SK-N-SH treated with all-trans-retinoic acid at 6 μM for 48 hours (cell line): ENCODE results near the gene DEPP1.

Source experiments
- ATAC-seq: fragments of 200-7000 bp; cut with Tn5 transposase; 3 replicates; pipeline ENCODE4 v1.9.1; 2020; ENCODE audit warnings: mild to moderate bottlenecking, moderate library complexity
- ARNTL ChIP-seq: fragments of 450-650 bp; formaldehyde crosslinking; IDR thresholded peaks from 2 replicates; pipeline ENCODE4 v1.5.0; 2020; ENCODE audit warnings: low read depth, mild to moderate bottlenecking, moderate library complexity, borderline replicate concordance
- BACH2 ChIP-seq: fragments of 250-450 bp; sonication (Bioruptor Pico); IDR thresholded peaks from 2 replicates; pipeline ENCODE4 v1.9.0; 2021; ENCODE audit warnings: mild to moderate bottlenecking, borderline replicate concordance
- CSDC2 ChIP-seq: fragments of 250-450 bp; sonication (Bioruptor Pico); IDR thresholded peaks from 2 replicates; pipeline ENCODE4 v1.5.0; 2020; ENCODE audit warnings: mild to moderate bottlenecking, moderate library complexity
- ESRRG ChIP-seq: fragments of 250-450 bp; sonication (Bioruptor Pico); IDR thresholded peaks from 2 replicates; pipeline ENCODE4 v1.6.1; 2021; ENCODE audit warnings: mild to moderate bottlenecking
- ISL1 ChIP-seq: fragments of 250-450 bp; sonication (Bioruptor Pico); IDR thresholded peaks from 2 replicates; pipeline ENCODE4 v2.1.2; 2022; ENCODE audit warnings: mild to moderate bottlenecking, moderate library complexity
- OSR1 ChIP-seq: fragments of 250-450 bp; sonication (Bioruptor Pico); IDR thresholded peaks from 2 replicates; pipeline ENCODE4 v1.8.0; 2022; ENCODE audit warnings: moderate library complexity, mild to moderate bottlenecking, inconsistent platforms
- PPARA ChIP-seq: fragments of 250-450 bp; sonication (Bioruptor Pico); IDR thresholded peaks from 2 replicates; pipeline ENCODE4 v1.5.0; 2020; ENCODE audit warnings: mild to moderate bottlenecking, borderline replicate concordance
- SNAI2 ChIP-seq: fragments of 250-450 bp; sonication (Bioruptor Pico); IDR thresholded peaks from 2 replicates; pipeline ENCODE4 v1.5.0; 2020; ENCODE audit warnings: mild to moderate bottlenecking, moderate library complexity
- ZC3H10 ChIP-seq: fragments of 250-450 bp; sonication (Bioruptor Pico); IDR thresholded peaks from 2 replicates; pipeline ENCODE4 v1.5.1; 2021; ENCODE audit warnings: mild to moderate bottlenecking, moderate library complexity
- ZFP3 ChIP-seq: fragments of 250-450 bp; sonication (Bioruptor Pico); IDR thresholded peaks from 2 replicates; pipeline ENCODE4 v1.5.0; 2020; ENCODE audit warnings: mild to moderate bottlenecking, moderate library complexity
- ZNF70 ChIP-seq: fragments of 450-650 bp; formaldehyde crosslinking; IDR thresholded peaks from 2 replicates; pipeline ENCODE4 v1.5.0; 2020; ENCODE audit warnings: mild to moderate bottlenecking, moderate library complexity
- TF ChIP-seq, protein P1 (sequence below): fragments of 250-450 bp; sonication (Bioruptor Pico); IDR thresholded peaks from 2 replicates; pipeline ENCODE4 v1.5.0; 2020; ENCODE audit warnings: mild to moderate bottlenecking, moderate library complexity
- TF ChIP-seq, protein P2 (sequence below): fragments of 250-450 bp; sonication (Bioruptor Pico); IDR thresholded peaks from 2 replicates; pipeline ENCODE4 v1.5.1; 2020; ENCODE audit warnings: low read depth, mild to moderate bottlenecking, moderate library complexity
- TF ChIP-seq, protein P3 (sequence below): fragments of 250-450 bp; sonication (Bioruptor Pico); IDR thresholded peaks from 2 replicates; pipeline ENCODE4 v1.5.1; 2021; ENCODE audit warnings: mild to moderate bottlenecking, moderate library complexity
- TF ChIP-seq, protein P4 (sequence below): fragments of 250-450 bp; sonication (Bioruptor Pico); IDR thresholded peaks from 2 replicates; pipeline ENCODE4 v1.8.0; 2021; ENCODE audit warnings: low read depth, mild to moderate bottlenecking, moderate library complexity, borderline replicate concordance

Gene DEPP1

DNA sequence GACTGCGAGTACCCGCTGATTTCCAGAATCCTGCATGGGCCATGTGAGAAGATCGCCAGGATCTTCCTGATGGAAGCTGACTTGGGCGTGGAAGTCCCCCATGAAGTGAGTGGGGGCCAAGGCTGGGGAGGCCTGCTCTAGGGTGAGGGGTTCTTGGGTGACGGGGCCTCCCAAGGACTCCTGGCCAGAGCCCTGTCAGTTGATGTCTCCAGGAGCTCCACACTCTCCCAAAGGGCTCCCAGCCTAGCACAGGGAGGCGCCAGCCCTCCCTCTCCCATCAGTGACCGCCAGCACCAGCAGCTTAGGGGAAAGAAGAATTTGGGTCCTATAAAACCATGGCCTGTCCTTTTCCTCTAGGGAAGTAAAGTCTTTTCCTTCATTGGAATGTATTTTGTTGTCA lies 12.4 kb upstream of the DEPP1 start (continued):
- TF ChIP-seq BACH2 (CRISPR knock-in tag) (no peak), OSR1 (CRISPR knock-in tag) (no peak), ZC3H10 (CRISPR knock-in tag) (no peak)
- TF ChIP-seq, protein P1, sequence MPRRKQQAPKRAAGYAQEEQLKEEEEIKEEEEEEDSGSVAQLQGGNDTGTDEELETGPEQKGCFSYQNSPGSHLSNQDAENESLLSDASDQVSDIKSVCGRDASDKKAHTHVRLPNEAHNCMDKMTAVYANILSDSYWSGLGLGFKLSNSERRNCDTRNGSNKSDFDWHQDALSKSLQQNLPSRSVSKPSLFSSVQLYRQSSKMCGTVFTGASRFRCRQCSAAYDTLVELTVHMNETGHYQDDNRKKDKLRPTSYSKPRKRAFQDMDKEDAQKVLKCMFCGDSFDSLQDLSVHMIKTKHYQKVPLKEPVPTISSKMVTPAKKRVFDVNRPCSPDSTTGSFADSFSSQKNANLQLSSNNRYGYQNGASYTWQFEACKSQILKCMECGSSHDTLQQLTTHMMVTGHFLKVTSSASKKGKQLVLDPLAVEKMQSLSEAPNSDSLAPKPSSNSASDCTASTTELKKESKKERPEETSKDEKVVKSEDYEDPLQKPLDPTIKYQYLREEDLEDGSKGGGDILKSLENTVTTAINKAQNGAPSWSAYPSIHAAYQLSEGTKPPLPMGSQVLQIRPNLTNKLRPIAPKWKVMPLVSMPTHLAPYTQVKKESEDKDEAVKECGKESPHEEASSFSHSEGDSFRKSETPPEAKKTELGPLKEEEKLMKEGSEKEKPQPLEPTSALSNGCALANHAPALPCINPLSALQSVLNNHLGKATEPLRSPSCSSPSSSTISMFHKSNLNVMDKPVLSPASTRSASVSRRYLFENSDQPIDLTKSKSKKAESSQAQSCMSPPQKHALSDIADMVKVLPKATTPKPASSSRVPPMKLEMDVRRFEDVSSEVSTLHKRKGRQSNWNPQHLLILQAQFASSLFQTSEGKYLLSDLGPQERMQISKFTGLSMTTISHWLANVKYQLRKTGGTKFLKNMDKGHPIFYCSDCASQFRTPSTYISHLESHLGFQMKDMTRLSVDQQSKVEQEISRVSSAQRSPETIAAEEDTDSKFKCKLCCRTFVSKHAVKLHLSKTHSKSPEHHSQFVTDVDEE (CRISPR knock-in tag): no peak
- TF ChIP-seq, all 23 proteins: peak for 0

DNA sequence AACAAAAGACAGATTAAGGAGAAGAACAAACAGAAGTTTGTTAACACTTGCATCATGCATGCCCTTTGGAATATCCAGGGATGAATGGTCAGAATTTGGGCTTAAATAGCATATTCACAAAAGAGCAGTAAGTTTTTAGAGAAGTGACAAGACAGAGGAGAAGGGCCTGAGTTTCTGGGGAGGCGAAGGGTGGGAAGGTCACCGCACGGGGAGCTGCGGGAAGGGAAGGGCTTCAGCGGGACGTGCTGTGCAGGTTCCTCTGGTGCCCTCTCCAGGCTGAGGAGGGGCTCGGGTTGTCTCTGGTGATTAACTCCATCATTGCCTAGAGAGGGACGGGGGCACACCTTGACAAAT lies 11.7 kb upstream of the DEPP1 start:
- TF ChIP-seq CSDC2 (CRISPR knock-in tag): no peak
- TF ChIP-seq, protein P2, sequence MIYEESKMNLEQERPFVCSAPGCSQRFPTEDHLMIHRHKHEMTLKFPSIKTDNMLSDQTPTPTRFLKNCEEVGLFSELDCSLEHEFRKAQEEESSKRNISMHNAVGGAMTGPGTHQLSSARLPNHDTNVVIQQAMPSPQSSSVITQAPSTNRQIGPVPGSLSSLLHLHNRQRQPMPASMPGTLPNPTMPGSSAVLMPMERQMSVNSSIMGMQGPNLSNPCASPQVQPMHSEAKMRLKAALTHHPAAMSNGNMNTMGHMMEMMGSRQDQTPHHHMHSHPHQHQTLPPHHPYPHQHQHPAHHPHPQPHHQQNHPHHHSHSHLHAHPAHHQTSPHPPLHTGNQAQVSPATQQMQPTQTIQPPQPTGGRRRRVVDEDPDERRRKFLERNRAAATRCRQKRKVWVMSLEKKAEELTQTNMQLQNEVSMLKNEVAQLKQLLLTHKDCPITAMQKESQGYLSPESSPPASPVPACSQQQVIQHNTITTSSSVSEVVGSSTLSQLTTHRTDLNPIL (CRISPR knock-in tag): no peak
- TF ChIP-seq BACH2 (CRISPR knock-in tag): no peak
- ATAC-seq: peak; percentile 45; the same call in 1 of the 3 replicates

DNA sequence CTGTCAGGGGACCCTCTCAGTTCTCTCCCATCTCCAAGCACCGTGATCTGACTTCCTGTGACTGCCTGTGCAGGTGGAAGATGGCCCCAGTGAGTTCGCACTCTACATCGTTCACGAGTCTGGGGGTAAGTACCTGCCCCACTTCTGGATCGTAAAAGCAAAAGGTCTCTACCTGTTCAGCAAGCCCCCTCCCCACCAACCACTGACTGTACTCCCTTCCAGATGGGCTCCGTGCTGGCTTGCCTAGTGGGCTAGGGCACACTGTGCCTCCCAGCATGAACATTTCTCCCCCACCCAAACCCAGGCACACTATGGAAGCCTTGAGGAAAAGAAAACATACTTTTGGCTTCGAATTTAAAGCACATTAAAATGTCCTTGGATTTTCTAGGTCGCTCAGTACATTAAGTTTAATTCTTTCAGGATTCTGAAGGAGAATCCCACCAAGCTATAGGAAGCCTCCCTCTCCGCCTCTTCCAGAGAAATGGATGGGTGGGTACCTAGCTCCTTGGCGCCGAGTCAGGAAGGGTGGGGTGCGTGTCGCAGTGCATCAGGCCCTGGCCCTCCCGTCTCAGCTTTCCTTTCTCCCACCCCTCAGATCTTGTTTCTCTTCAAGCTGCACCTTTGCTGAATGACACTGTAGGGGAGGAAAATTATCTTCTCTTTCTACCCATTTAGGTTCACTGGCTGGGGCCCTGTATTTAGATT lies 11.1 kb upstream of the DEPP1 start:
- no peak for ATAC-seq
- TF ChIP-seq, protein P3, sequence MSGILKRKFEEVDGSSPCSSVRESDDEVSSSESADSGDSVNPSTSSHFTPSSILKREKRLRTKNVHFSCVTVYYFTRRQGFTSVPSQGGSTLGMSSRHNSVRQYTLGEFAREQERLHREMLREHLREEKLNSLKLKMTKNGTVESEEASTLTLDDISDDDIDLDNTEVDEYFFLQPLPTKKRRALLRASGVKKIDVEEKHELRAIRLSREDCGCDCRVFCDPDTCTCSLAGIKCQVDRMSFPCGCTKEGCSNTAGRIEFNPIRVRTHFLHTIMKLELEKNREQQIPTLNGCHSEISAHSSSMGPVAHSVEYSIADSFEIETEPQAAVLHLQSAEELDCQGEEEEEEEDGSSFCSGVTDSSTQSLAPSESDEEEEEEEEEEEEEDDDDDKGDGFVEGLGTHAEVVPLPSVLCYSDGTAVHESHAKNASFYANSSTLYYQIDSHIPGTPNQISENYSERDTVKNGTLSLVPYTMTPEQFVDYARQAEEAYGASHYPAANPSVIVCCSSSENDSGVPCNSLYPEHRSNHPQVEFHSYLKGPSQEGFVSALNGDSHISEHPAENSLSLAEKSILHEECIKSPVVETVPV (CRISPR knock-in tag): no peak
- TF ChIP-seq, protein P1 (CRISPR knock-in tag): no peak
- TF ChIP-seq ISL1 (CRISPR knock-in tag) (no peak), ZFP3 (no peak), PPARA (CRISPR knock-in tag) (no peak), ZC3H10 (CRISPR knock-in tag) (no peak), BACH2 (CRISPR knock-in tag) (no peak), ESRRG (no peak), SNAI2 (CRISPR knock-in tag) (no peak), ARNTL (CRISPR knock-in tag) (no peak), ZNF70 (CRISPR knock-in tag) (no peak)
- TF ChIP-seq, protein P2 (CRISPR knock-in tag): no peak
- TF ChIP-seq, protein P4, sequence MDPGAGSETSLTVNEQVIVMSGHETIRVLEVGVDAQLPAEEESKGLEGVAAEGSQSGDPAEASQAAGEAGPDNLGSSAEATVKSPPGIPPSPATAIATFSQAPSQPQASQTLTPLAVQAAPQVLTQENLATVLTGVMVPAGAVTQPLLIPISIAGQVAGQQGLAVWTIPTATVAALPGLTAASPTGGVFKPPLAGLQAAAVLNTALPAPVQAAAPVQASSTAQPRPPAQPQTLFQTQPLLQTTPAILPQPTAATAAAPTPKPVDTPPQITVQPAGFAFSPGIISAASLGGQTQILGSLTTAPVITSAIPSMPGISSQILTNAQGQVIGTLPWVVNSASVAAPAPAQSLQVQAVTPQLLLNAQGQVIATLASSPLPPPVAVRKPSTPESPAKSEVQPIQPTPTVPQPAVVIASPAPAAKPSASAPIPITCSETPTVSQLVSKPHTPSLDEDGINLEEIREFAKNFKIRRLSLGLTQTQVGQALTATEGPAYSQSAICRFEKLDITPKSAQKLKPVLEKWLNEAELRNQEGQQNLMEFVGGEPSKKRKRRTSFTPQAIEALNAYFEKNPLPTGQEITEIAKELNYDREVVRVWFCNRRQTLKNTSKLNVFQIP: no peak
